H1 (cell line): Measurements from ENCODE around the gene LOXHD1. TPM values are rescaled to one million over a fixed set of nuclear protein-coding genes. Genes with fewer than 3 reads are reported as not detected.

ENCODE experiments used
- CTCF ChIA-PET: fragments of 300-600 bp; sonication (Branson Sonifier 250); formaldehyde crosslinking; loops from one replicate; lab custom pipeline; 2021; ENCODE audit not compliant: partially characterized antibody; lab: Charles Lee
- POLR2A ChIA-PET: fragments of 300-600 bp; sonication (Branson Sonifier 250); formaldehyde crosslinking; loops from one replicate; lab custom pipeline; 2021; ENCODE audit warnings: inconsistent platforms; ENCODE audit not compliant: partially characterized antibody; lab: Charles Lee
- DNase-seq, 2 experiments: peaks; one replicate each; pipeline versions ENCODE4 v3.0.0 to v3.0.0-alpha.2; 2010 to 2022; ENCODE audit warnings: low spot score in 2 of 2, low read depth in 1 of 2, mixed read lengths in 1 of 2
- FAIRE-seq: peaks from 2 replicates; lab custom pipeline; 2011; peaks lifted over from hg19 to GRCh38; lab: Jason Lieb, UNC
- H2AFZ ChIP-seq: 2 replicates; pipeline ENCODE4 v1.8.1; 2012; ENCODE audit warnings: low read length, inconsistent platforms
- H2AK5ac ChIP-seq: 2 replicates; pipeline ENCODE4 v1.6.1; 2013; ENCODE audit warnings: low read depth, low read length
- H2BK120ac ChIP-seq: replicated peaks from 2 replicates; pipeline ENCODE3; 2013; ENCODE audit warnings: low read depth, low read length, inconsistent platforms
- H2BK12ac ChIP-seq: 2 replicates; pipeline ENCODE4 v1.6.1; 2013; ENCODE audit warnings: low read depth, low read length
- H2BK15ac ChIP-seq: 2 replicates; pipeline ENCODE4 v1.6.1; 2013; ENCODE audit warnings: low read length
- H2BK20ac ChIP-seq: 2 replicates; pipeline ENCODE4 v1.6.1; 2013; ENCODE audit warnings: low read length
- H2BK5ac ChIP-seq: 2 replicates; pipeline ENCODE4 v1.6.1; 2013; ENCODE audit warnings: low read depth, low read length
- H3K14ac ChIP-seq: 2 replicates; pipeline ENCODE4 v1.6.1; 2013; ENCODE audit warnings: inconsistent platforms; ENCODE audit not compliant: insufficient read length
- H3K18ac ChIP-seq: 2 replicates; pipeline ENCODE4 v1.6.1; 2013; ENCODE audit warnings: low read length; ENCODE audit errors: extremely low read depth
- H3K23ac ChIP-seq: 2 replicates; pipeline ENCODE4 v1.6.1; 2013; ENCODE audit warnings: inconsistent platforms; ENCODE audit not compliant: insufficient read length
- H3K23me2 ChIP-seq: 2 replicates; pipeline ENCODE4 v1.6.1; 2013; ENCODE audit warnings: low read depth, low read length
- H3K27ac ChIP-seq: 2 replicates; pipeline ENCODE4 v1.6.1; 2011; ENCODE audit warnings: low read depth, low read length, inconsistent platforms
- H3K27me3 ChIP-seq, 4 experiments: replicated peaks in 1 of 4; 1 replicate in 1 of 4; 2 replicates in 3 of 4; pipeline versions ENCODE4 v1.6.1 to v1.8.1; 2011 to 2013; ENCODE audit warnings: low read length in 3 of 4, mild to moderate bottlenecking in 3 of 4, inconsistent platforms in 2 of 4, mixed read lengths in 2 of 4, moderate library complexity in 1 of 4; ENCODE audit not compliant: control insufficient read depth in 3 of 4, insufficient read depth in 3 of 4; ENCODE audit errors: extremely low read depth in 1 of 4
- H3K36me3 ChIP-seq, 4 experiments: 2 replicates each; pipeline versions ENCODE4 v1.6.1 to v1.8.1; 2011 to 2013; ENCODE audit warnings: mild to moderate bottlenecking in 4 of 4, low read length in 3 of 4, moderate library complexity in 2 of 4, control low read depth in 1 of 4, inconsistent platforms in 1 of 4; ENCODE audit not compliant: insufficient read depth in 4 of 4, control insufficient read depth in 2 of 4
- H3K4ac ChIP-seq: replicated peaks from 2 replicates; pipeline ENCODE3; 2013; ENCODE audit warnings: low read length, low read depth, mixed read lengths, inconsistent platforms; ENCODE audit not compliant: insufficient read length
- H3K4me1 ChIP-seq, 4 experiments: replicated peaks in 1 of 4; 1 replicate in 1 of 4; 2 replicates in 3 of 4; pipeline versions ENCODE4 v1.6.1 to v1.8.1; 2011 to 2013; ENCODE audit warnings: low read length in 3 of 4, inconsistent platforms in 2 of 4, mixed read lengths in 1 of 4; ENCODE audit not compliant: insufficient read depth in 4 of 4, control insufficient read depth in 3 of 4
- H3K4me2 ChIP-seq, 2 experiments: 2 replicates each; pipeline versions ENCODE4 v1.6.1 to v1.8.1; 2011 to 2013; ENCODE audit warnings: low read depth in 2 of 2, low read length in 2 of 2, control low read depth in 1 of 2, inconsistent platforms in 1 of 2, mild to moderate bottlenecking in 1 of 2; ENCODE audit not compliant: insufficient read depth in 1 of 2
- H3K4me3 ChIP-seq, 4 experiments: fragments of 200-600, 300-600 bp in 1 of 4; sonication (generic), shearing (Covaris generic), sonication (Bioruptor Twin) in 1 of 4; 2 replicates each; pipeline versions ENCODE4 v1.5.1 to v1.8.1; 2011 to 2016; ENCODE audit warnings: low read length in 4 of 4, low read depth in 3 of 4, control low read depth in 2 of 4, inconsistent platforms in 2 of 4, mild to moderate bottlenecking in 2 of 4, mixed read lengths in 1 of 4, moderate library complexity in 1 of 4; ENCODE audit not compliant: insufficient read depth in 2 of 4; ENCODE audit errors: extremely low read depth in 1 of 4
- H3K56ac ChIP-seq: replicated peaks from 2 replicates; pipeline ENCODE3; 2013; ENCODE audit warnings: low read depth, mild to moderate bottlenecking, mixed read lengths, low read length, inconsistent platforms; ENCODE audit not compliant: insufficient read length
- H3K79me1 ChIP-seq: 2 replicates; pipeline ENCODE4 v1.6.1; 2013; ENCODE audit warnings: low read depth, low read length, control low read depth
- H3K79me2 ChIP-seq, 2 experiments: 2 replicates each; pipeline versions ENCODE4 v1.6.1 to v1.8.1; 2012 to 2013; ENCODE audit warnings: low read length in 2 of 2, mild to moderate bottlenecking in 2 of 2, inconsistent platforms in 1 of 2; ENCODE audit not compliant: insufficient read depth in 2 of 2, control insufficient read depth in 1 of 2
- H3K9ac ChIP-seq, 4 experiments: replicated peaks in 1 of 4; 1 replicate in 1 of 4; 2 replicates in 3 of 4; pipeline versions ENCODE4 v1.6.1 to v1.8.1; 2011 to 2013; ENCODE audit warnings: low read depth in 3 of 4, low read length in 3 of 4, control low read depth in 2 of 4, mild to moderate bottlenecking in 2 of 4, moderate library complexity in 2 of 4, inconsistent platforms in 1 of 4; ENCODE audit errors: extremely low read depth in 1 of 4
- H3K9me3 ChIP-seq, 2 experiments: 2 replicates each; pipeline versions ENCODE4 v1.6.1 to v1.8.1; 2012 to 2013; ENCODE audit warnings: mild to moderate bottlenecking in 2 of 2, moderate library complexity in 2 of 2, control low read depth in 1 of 2, inconsistent platforms in 1 of 2, low read depth in 1 of 2, low read length in 1 of 2, mixed read lengths in 1 of 2; ENCODE audit not compliant: insufficient read depth in 2 of 2
- H4K20me1 ChIP-seq, 2 experiments: replicated peaks in 1 of 2; 2 replicates each; pipeline versions ENCODE3 to v1.8.1; 2011 to 2013; ENCODE audit warnings: inconsistent platforms in 2 of 2, low read length in 2 of 2, mild to moderate bottlenecking in 1 of 2; ENCODE audit not compliant: insufficient read depth in 2 of 2, control insufficient read depth in 1 of 2
- H4K5ac ChIP-seq: 2 replicates; pipeline ENCODE4 v1.6.1; 2013; ENCODE audit warnings: low read length, low read depth, mixed read lengths, inconsistent platforms; ENCODE audit not compliant: insufficient read length
- H4K8ac ChIP-seq: 2 replicates; pipeline ENCODE4 v1.8.0; 2013; ENCODE audit warnings: mild to moderate bottlenecking, moderate library complexity, low read length, inconsistent platforms; ENCODE audit not compliant: insufficient read depth; ENCODE audit errors: extremely low read depth
- H4K91ac ChIP-seq: replicated peaks from 2 replicates; pipeline ENCODE3; 2013; ENCODE audit warnings: low read length, mixed read lengths, inconsistent platforms; ENCODE audit not compliant: insufficient read length
- CEBPB ChIP-seq: IDR thresholded peaks from 2 replicates; pipeline ENCODE4 v1.6.1; 2012; ENCODE audit warnings: low read depth, low read length
- KDM4A ChIP-seq: IDR thresholded peaks from one replicate; pipeline ENCODE4 v1.7.1; 2012; ENCODE audit warnings: low read depth, mild to moderate bottlenecking, moderate library complexity, low read length, inconsistent platforms; ENCODE audit not compliant: severe bottlenecking
- polyA plus RNA-seq, 7 experiments: library from polyadenylated mRNA; depleted of rRNA in 3 of 7; stranded (reverse) in 5 of 7; unstranded in 2 of 7; fragments of >200 nt in 5 of 7; fragments of 200-250 nt in 2 of 7; gene quantifications; 1 replicate in 5 of 7; 2 replicates in 1 of 7; 4 replicates in 1 of 7; pipeline versions ENCODE4 v1.2.1 to v1.2.3, GENCODE V29; 2011 to 2013; ENCODE audit warnings: missing spikeins in 2 of 7, mixed read lengths in 2 of 7
- total RNA-seq: library from RNA; stranded (reverse); fragmentation: NEBNext Ultra II Directional; extraction: Animal tissue kit (Norgen Biotek cat#: 25700); gene quantifications from 2 replicates; pipeline ENCODE4 v1.2.1, GENCODE V29; 2021

LOXHD1 gene
- total and polyA plus RNA-seq, 2 of the 8 experiments (the other 6 are each of a cell fraction or from before 2014, with no cell fraction given): 0.02 TPM; not detected in 1

DNA sequence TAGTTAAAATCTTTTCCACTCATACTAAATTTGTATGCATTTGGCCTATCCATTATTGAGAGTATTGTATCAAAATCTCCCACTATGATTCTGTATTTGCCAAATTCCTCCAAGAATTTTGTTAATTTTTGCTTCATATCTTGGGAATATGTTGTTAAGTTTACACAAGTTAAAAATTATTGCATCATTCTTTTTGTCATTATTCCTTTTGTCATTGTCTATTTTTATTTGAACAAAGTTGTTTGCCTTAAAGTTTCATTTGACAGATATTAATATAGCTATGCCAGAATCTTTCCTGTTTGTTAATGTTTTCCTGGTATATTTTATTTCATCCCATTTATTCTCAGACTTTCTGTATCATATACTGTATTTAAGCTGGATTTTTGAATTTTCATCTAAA is 41.3 kb downstream of the LOXHD1 start:
- Histone ChIP-seq H3K14ac (no peak overlapping the region), H2AFZ (no peak overlapping the region), H3K4ac (no peak overlapping the region), H3K27ac (no peak overlapping the region), H3K79me2 (no peaks in the 10 kb centered on the region), H3K79me1 (no peaks in the 10 kb centered on the region), H3K4me1 (no peaks in the 10 kb centered on the region), H4K20me1 (no peaks in the 10 kb centered on the region), H3K4me3 (no peak overlapping the region), H3K18ac (no peak overlapping the region), H3K9me3 (no peaks in the 10 kb centered on the region), H2BK5ac (no peak overlapping the region), H3K9ac (no peak overlapping the region), H3K56ac (no peak overlapping the region), H4K5ac (no peak overlapping the region), H4K8ac (no peak overlapping the region), H2BK12ac (no peak overlapping the region), H2BK15ac (no peak overlapping the region), H2AK5ac (no peak overlapping the region), H3K27me3 (0 out of 7 replicates have a peak, but pooled peaks cover 0 to 2% (median 0%) of the 10 kb centered on the region in 4 experiments), H3K23ac (no peak overlapping the region), H2BK20ac (no peak overlapping the region), H4K91ac (no peak overlapping the region), H3K36me3 (no peaks in the 10 kb centered on the region), H2BK120ac (no peak overlapping the region), H3K23me2 (no peaks in the 10 kb centered on the region), H3K4me2 (no peak overlapping the region)
- FAIRE-seq (no peak), DNase-seq (no peak)
- POLR2A ChIA-PET: no interaction called here
- TF ChIP-seq KDM4A: no peak
- 0 out of 2 replicates have a peak, but pooled peaks have one; percentile 19 for TF ChIP-seq CEBPB
- CTCF ChIA-PET: no interaction called here
